ENCODE data around the gene TMEM100. TPM values are rescaled to one million over a fixed set of nuclear protein-coding genes. Genes with fewer than 3 reads are reported as not detected.
A peak's percentile ranks its signal among the peaks of the same experiment; 100 is the strongest.

TMEM100 gene
- total and polyA plus RNA-seq, 2 donors (not counting 1 experiment from before 2014, with no cell fraction given) = 1.7 to 2.2 TPM

DNA sequence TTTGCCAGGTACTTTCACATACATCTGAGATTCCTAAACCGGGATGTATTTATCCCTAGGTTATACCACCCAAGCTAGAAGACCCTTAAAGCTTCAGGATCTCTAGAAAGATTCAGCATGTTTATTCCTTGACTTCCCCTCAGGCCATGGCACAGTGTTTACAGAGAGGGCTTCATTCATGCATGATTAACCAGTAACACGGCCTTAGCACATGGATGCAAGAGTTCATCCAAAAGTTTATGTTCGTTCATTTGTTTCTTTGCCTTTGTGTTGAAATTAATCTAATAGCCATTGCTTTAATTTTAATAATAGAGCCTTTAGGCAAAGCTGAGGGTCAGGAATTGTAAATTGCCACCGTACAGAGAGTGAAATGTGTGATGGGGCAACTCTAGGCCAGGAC, 41.9 kb upstream of the TMEM100 start:
- H3K4me2 ChIP-seq (ENCODE audit: extremely low read depth, insufficient read depth, low read length) = no peak overlapping the region
- no peaks in the 10 kb centered on the region for H3K27me3 ChIP-seq (ENCODE audit: control insufficient read depth, insufficient read depth, low read length)
- H3K9me3 ChIP-seq (ENCODE audit: control insufficient read depth, insufficient read depth, low read depth, low read length) = no peaks in the 10 kb centered on the region
- H3K27ac ChIP-seq (ENCODE audit: insufficient read depth, low read length) = no peak overlapping the region
- TF ChIP-seq, protein P1, sequence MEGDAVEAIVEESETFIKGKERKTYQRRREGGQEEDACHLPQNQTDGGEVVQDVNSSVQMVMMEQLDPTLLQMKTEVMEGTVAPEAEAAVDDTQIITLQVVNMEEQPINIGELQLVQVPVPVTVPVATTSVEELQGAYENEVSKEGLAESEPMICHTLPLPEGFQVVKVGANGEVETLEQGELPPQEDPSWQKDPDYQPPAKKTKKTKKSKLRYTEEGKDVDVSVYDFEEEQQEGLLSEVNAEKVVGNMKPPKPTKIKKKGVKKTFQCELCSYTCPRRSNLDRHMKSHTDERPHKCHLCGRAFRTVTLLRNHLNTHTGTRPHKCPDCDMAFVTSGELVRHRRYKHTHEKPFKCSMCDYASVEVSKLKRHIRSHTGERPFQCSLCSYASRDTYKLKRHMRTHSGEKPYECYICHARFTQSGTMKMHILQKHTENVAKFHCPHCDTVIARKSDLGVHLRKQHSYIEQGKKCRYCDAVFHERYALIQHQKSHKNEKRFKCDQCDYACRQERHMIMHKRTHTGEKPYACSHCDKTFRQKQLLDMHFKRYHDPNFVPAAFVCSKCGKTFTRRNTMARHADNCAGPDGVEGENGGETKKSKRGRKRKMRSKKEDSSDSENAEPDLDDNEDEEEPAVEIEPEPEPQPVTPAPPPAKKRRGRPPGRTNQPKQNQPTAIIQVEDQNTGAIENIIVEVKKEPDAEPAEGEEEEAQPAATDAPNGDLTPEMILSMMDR (conservative IDR thresholded peaks at IDR 0.05 in 1 of 2, IDR thresholded peaks at IDR 0.05 in 1 of 2; ENCODE audit: low read depth in 1 of 2, low read length in 2 of 2) = no peak
- no peak for TF ChIP-seq EZH2 (IDR thresholded peaks at IDR 0.05; ENCODE audit: low read length, missing control alignments)
- DNase-seq (ENCODE audit: low read depth in 2 of 2) = no peak
- H3K36me3 ChIP-seq (ENCODE audit: control insufficient read depth, insufficient read depth, low read length) = peaks cover 1% of the 10 kb centered on the region
- H3K4me3 ChIP-seq (replicated peaks in 1 of 4; ENCODE audit: control extremely low read depth in 1 of 4, insufficient read depth in 1 of 4, low read depth in 3 of 4, low read length in 4 of 4) = no peak overlapping the region
- no peaks in the 10 kb centered on the region for H4K20me1 ChIP-seq (ENCODE audit: control insufficient read depth, extremely low read depth, insufficient read depth, low read length)
- H3K79me2 ChIP-seq (ENCODE audit: control insufficient read depth, insufficient read depth, low read length) = peaks cover 5% of the 10 kb centered on the region
- H3K9ac ChIP-seq (ENCODE audit: insufficient read depth, low read length) = no peak overlapping the region
- H3K4me1 ChIP-seq (ENCODE audit: control insufficient read depth, extremely low read depth, insufficient read depth, low read length) = peaks cover 5% of the 10 kb centered on the region
- no peak overlapping the region for H2AFZ ChIP-seq (ENCODE audit: low read length)

- H2AFZ ChIP-seq (ENCODE audit: low read length) = no peak overlapping the region
- H3K9ac ChIP-seq (ENCODE audit: insufficient read depth, low read length) = no peak overlapping the region
- no peaks in the 10 kb centered on the region for H4K20me1 ChIP-seq (ENCODE audit: control insufficient read depth, extremely low read depth, insufficient read depth, low read length)
- H3K36me3 ChIP-seq (ENCODE audit: control insufficient read depth, insufficient read depth, low read length) = peaks cover 1% of the 10 kb centered on the region
- H3K27ac ChIP-seq (ENCODE audit: insufficient read depth, low read length) = no peak overlapping the region
- DNase-seq (ENCODE audit: low read depth in 2 of 2) = peak in 1 of 2 donors; percentile 33
- no peaks in the 10 kb centered on the region for H3K4me1 ChIP-seq (ENCODE audit: control insufficient read depth, extremely low read depth, insufficient read depth, low read length)
- H3K9me3 ChIP-seq (ENCODE audit: control insufficient read depth, insufficient read depth, low read depth, low read length) = no peaks in the 10 kb centered on the region
- H3K27me3 ChIP-seq (ENCODE audit: control insufficient read depth, insufficient read depth, low read length) = no peaks in the 10 kb centered on the region
- H3K4me3 ChIP-seq (replicated peaks in 1 of 4; ENCODE audit: control extremely low read depth in 1 of 4, insufficient read depth in 1 of 4, low read depth in 3 of 4, low read length in 4 of 4) = no peak overlapping the region
- TF ChIP-seq, protein P1 (conservative IDR thresholded peaks at IDR 0.05 in 1 of 2, IDR thresholded peaks at IDR 0.05 in 1 of 2; ENCODE audit: low read depth in 1 of 2, low read length in 2 of 2) = no peak
- no peak for TF ChIP-seq EZH2 (IDR thresholded peaks at IDR 0.05; ENCODE audit: low read length, missing control alignments)
- H3K4me2 ChIP-seq (ENCODE audit: extremely low read depth, insufficient read depth, low read length) = no peak overlapping the region
- H3K79me2 ChIP-seq (ENCODE audit: control insufficient read depth, insufficient read depth, low read length) = peaks cover 5% of the 10 kb centered on the region
Measured at GRCh38 chr17:55763856-55764255, 41.2 kb upstream of the TMEM100 start.

- Histone ChIP-seq H3K27me3 (ENCODE audit: control insufficient read depth, insufficient read depth, low read length) (no peaks in the 10 kb centered on the region), H3K79me2 (ENCODE audit: control insufficient read depth, insufficient read depth, low read length) (peaks cover 7% of the 10 kb centered on the region), H3K36me3 (ENCODE audit: control insufficient read depth, insufficient read depth, low read length) (no peaks in the 10 kb centered on the region), H4K20me1 (ENCODE audit: control insufficient read depth, extremely low read depth, insufficient read depth, low read length) (no peaks in the 10 kb centered on the region), H3K4me2 (ENCODE audit: extremely low read depth, insufficient read depth, low read length) (no peak overlapping the region), H3K27ac (ENCODE audit: insufficient read depth, low read length) (no peak overlapping the region), H3K9ac (ENCODE audit: insufficient read depth, low read length) (no peak overlapping the region), H3K4me3 (replicated peaks in 1 of 4; ENCODE audit: control extremely low read depth in 1 of 4, insufficient read depth in 1 of 4, low read depth in 3 of 4, low read length in 4 of 4) (no peak overlapping the region), H3K4me1 (ENCODE audit: control insufficient read depth, extremely low read depth, insufficient read depth, low read length) (no peaks in the 10 kb centered on the region), H2AFZ (ENCODE audit: low read length) (no peak overlapping the region), H3K9me3 (ENCODE audit: control insufficient read depth, insufficient read depth, low read depth, low read length) (no peaks in the 10 kb centered on the region)
- no peak for DNase-seq (ENCODE audit: low read depth in 2 of 2)
- TF ChIP-seq EZH2 (IDR thresholded peaks at IDR 0.05; ENCODE audit: low read length, missing control alignments) = no peak
- TF ChIP-seq, protein P1 (conservative IDR thresholded peaks at IDR 0.05 in 1 of 2, IDR thresholded peaks at IDR 0.05 in 1 of 2; ENCODE audit: low read depth in 1 of 2, low read length in 2 of 2) = no peak
Measured at GRCh38 chr17:55762086-55762858, 39.6 kb upstream of the TMEM100 start.
